Loucy (cell line): ENCODE data around the gene MAPRE2.

Source experiments
- EZH2phosphoT487 ChIP-seq: fragments of 200-600 bp; IDR thresholded peaks from 2 replicates; pipeline ENCODE4 v1.6.1; 2018; ENCODE audit warnings: antibody characterized with exemption, mild to moderate bottlenecking, moderate library complexity, borderline replicate concordance
- TF ChIP-seq, protein P1 (sequence below): fragments of 200-600 bp; sonication (generic); conservative IDR thresholded peaks from 2 replicates; pipeline ENCODE4 v1.5.1; 2014; ENCODE audit warnings: mild to moderate bottlenecking, antibody characterized with exemption, low read length

DNA sequence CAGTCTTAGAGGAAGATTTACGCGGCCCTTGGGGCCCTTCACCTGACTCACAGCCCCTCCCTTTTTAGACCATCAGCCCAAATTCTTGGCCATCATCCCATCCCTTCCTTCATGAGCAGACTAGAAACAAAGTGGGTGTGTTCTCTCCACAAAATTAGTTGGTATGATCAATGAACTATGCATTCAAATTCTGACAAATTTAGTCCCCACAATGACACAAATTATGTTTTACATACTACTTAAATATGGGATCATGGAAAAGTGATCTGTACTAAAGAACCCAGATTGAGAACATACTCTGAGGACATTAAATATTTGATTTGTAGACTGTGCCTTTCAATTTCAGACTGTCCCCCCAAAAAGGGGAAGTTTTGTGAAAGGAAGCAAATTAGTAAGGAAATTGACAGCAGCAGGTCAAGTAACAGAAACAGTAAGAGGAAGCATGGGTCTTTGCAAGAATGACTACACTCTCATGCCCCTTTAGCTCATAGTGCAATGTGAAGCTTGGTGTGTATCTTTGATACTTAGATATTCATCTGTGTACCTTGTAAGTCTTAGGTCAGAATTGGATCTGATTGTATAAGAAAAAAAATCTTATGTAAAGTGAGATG lies 2.2 kb upstream of the MAPRE2 start:
- TF ChIP-seq, protein P1, sequence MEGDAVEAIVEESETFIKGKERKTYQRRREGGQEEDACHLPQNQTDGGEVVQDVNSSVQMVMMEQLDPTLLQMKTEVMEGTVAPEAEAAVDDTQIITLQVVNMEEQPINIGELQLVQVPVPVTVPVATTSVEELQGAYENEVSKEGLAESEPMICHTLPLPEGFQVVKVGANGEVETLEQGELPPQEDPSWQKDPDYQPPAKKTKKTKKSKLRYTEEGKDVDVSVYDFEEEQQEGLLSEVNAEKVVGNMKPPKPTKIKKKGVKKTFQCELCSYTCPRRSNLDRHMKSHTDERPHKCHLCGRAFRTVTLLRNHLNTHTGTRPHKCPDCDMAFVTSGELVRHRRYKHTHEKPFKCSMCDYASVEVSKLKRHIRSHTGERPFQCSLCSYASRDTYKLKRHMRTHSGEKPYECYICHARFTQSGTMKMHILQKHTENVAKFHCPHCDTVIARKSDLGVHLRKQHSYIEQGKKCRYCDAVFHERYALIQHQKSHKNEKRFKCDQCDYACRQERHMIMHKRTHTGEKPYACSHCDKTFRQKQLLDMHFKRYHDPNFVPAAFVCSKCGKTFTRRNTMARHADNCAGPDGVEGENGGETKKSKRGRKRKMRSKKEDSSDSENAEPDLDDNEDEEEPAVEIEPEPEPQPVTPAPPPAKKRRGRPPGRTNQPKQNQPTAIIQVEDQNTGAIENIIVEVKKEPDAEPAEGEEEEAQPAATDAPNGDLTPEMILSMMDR, result no peak
- TF ChIP-seq EZH2phosphoT487, result no peak
